IMR-90 (cell line): ENCODE results near the gene MAB21L2. TPM values are rescaled to one million over a fixed set of nuclear protein-coding genes. Genes with fewer than 3 reads are reported as not detected.

Experiments
- ATAC-seq: fragments of 200-7000 bp; cut with Tn5 transposase; 2 replicates; pipeline ENCODE4 v1.9.1; 2020; ENCODE audit warnings: low read depth, mild to moderate bottlenecking, moderate library complexity
- BruUV-seq: library from RNA; stranded (reverse); fragments of 400-500 nt; replicated peaks from 2 replicates; lab custom pipeline; 2021; lab: Mats Ljungman, UMichigan
- CTCF ChIA-PET: fragments of 300-600 bp; formaldehyde crosslinking; extraction: SDS; loops from one replicate; lab custom pipeline; 2021; ENCODE audit warnings: antibody characterized with exemption; lab: Yijun Ruan, JAX
- POLR2A ChIA-PET: fragments of 300-600 bp; sonication (Branson Sonifier 250); formaldehyde crosslinking; loops from one replicate; lab custom pipeline; 2022; ENCODE audit warnings: antibody characterized with exemption; ENCODE audit not compliant: unreplicated experiment; lab: Charles Lee
- DNase-seq: peaks from one replicate; pipeline ENCODE4 v3.0.0; 2013
- H2AFZ ChIP-seq: replicated peaks from 2 replicates; pipeline ENCODE3; 2013; ENCODE audit warnings: low read length, mild to moderate bottlenecking; ENCODE audit not compliant: poor library complexity
- H2AK5ac ChIP-seq: 2 replicates; pipeline ENCODE4 v1.6.1; 2013; ENCODE audit warnings: low read depth, low read length, inconsistent platforms
- H2AK9ac ChIP-seq: replicated peaks from 2 replicates; pipeline ENCODE3; 2013; ENCODE audit warnings: mild to moderate bottlenecking, low read depth, low read length, moderate library complexity; ENCODE audit not compliant: poor library complexity
- H2BK120ac ChIP-seq: 2 replicates; pipeline ENCODE4 v1.6.1; 2013; ENCODE audit warnings: low read depth, low read length, inconsistent platforms
- H2BK15ac ChIP-seq: 3 replicates; pipeline ENCODE4 v1.6.1; 2013; ENCODE audit warnings: low read depth, low read length, inconsistent platforms
- H2BK20ac ChIP-seq: 2 replicates; pipeline ENCODE4 v1.6.1; 2013; ENCODE audit warnings: low read depth, mild to moderate bottlenecking, inconsistent platforms, low read length, moderate library complexity
- H2BK5ac ChIP-seq: 2 replicates; pipeline ENCODE4 v1.6.1; 2013; ENCODE audit warnings: mild to moderate bottlenecking, low read depth, low read length, inconsistent platforms; ENCODE audit not compliant: poor library complexity, severe bottlenecking
- H3K14ac ChIP-seq: replicated peaks from 2 replicates; pipeline ENCODE4 v1.6.1; 2013; ENCODE audit warnings: low read depth, low read length, inconsistent platforms
- H3K18ac ChIP-seq: 2 replicates; pipeline ENCODE4 v1.6.1; 2013; ENCODE audit warnings: low read depth, low read length, control low read depth
- H3K23ac ChIP-seq: 2 replicates; pipeline ENCODE4 v1.6.1; 2013; ENCODE audit warnings: low read depth, low read length, inconsistent platforms
- H3K27ac ChIP-seq: 2 replicates; pipeline ENCODE4 v1.5.1; 2013; ENCODE audit warnings: mild to moderate bottlenecking, control low read depth, low read length; ENCODE audit not compliant: insufficient read depth
- H3K27me3 ChIP-seq: 2 replicates; pipeline ENCODE4 v1.6.1; 2013; ENCODE audit warnings: low read length; ENCODE audit not compliant: control insufficient read depth, insufficient read depth
- H3K36me3 ChIP-seq: 2 replicates; pipeline ENCODE4 v1.6.1; 2013; ENCODE audit warnings: low read length, mixed read lengths; ENCODE audit not compliant: control insufficient read depth, insufficient read depth
- H3K4ac ChIP-seq: 2 replicates; pipeline ENCODE4 v1.6.1; 2013; ENCODE audit warnings: low read depth, low read length, inconsistent platforms
- H3K4me1 ChIP-seq: 2 replicates; pipeline ENCODE4 v1.6.1; 2013; ENCODE audit warnings: low read length, mixed read lengths; ENCODE audit not compliant: control insufficient read depth, insufficient read depth
- H3K4me2 ChIP-seq: 2 replicates; pipeline ENCODE4 v1.6.1; 2013; ENCODE audit warnings: low read depth, mild to moderate bottlenecking, control low read depth, low read length, moderate library complexity
- H3K4me3 ChIP-seq: 2 replicates; pipeline ENCODE4 v1.5.1; 2013; ENCODE audit warnings: low read depth, mild to moderate bottlenecking, control low read depth, low read length, moderate library complexity; ENCODE audit not compliant: insufficient read depth
- H3K56ac ChIP-seq: 2 replicates; pipeline ENCODE4 v1.6.1; 2013; ENCODE audit warnings: low read length, inconsistent platforms; ENCODE audit not compliant: insufficient read depth; ENCODE audit errors: extremely low read depth
- H3K79me1 ChIP-seq, 2 experiments: 2 replicates each; pipeline ENCODE4 v1.6.1; 2013; ENCODE audit warnings: low read length in 2 of 2, inconsistent platforms in 1 of 2, low read depth in 1 of 2
- H3K9ac ChIP-seq: 2 replicates; pipeline ENCODE4 v1.6.1; 2013; ENCODE audit warnings: low read depth, low read length, control low read depth
- H3K9me1 ChIP-seq: 2 replicates; pipeline ENCODE4 v1.6.1; 2013; ENCODE audit warnings: low read length, inconsistent platforms; ENCODE audit not compliant: insufficient read depth
- H3K9me3 ChIP-seq: 2 replicates; pipeline ENCODE4 v1.6.1; 2013; ENCODE audit warnings: low read length; ENCODE audit not compliant: control insufficient read depth, insufficient read depth
- H4K20me1 ChIP-seq: 2 replicates; pipeline ENCODE4 v1.6.1; 2013; ENCODE audit warnings: low read length, inconsistent platforms; ENCODE audit not compliant: insufficient read depth
- H4K5ac ChIP-seq: 2 replicates; pipeline ENCODE4 v1.6.1; 2013; ENCODE audit warnings: mild to moderate bottlenecking, low read depth, low read length, control low read depth
- H4K8ac ChIP-seq, 2 experiments: 2 replicates each; pipeline ENCODE4 v1.6.1; 2013; ENCODE audit warnings: low read depth in 2 of 2, low read length in 2 of 2, control low read depth in 1 of 2, inconsistent platforms in 1 of 2
- H4K91ac ChIP-seq: 2 replicates; pipeline ENCODE4 v1.6.1; 2013; ENCODE audit warnings: low read depth, low read length, inconsistent platforms; ENCODE audit not compliant: insufficient read depth
- CEBPB ChIP-seq: IDR thresholded peaks from 2 replicates; pipeline ENCODE4 v1.6.1; 2012; ENCODE audit warnings: low read depth, low read length, improper control_type of control experiment
- MAZ ChIP-seq: IDR thresholded peaks from 2 replicates; pipeline ENCODE4 v1.6.1; 2012; ENCODE audit warnings: low read depth, mild to moderate bottlenecking, low read length, improper control_type of control experiment, moderate library complexity, borderline replicate concordance
- POLR2A ChIP-seq: IDR thresholded peaks from 2 replicates; pipeline ENCODE4 v1.6.1; 2012; ENCODE audit warnings: mild to moderate bottlenecking, low read depth, low read length
- RCOR1 ChIP-seq: IDR thresholded peaks from 2 replicates; pipeline ENCODE4 v1.6.1; 2012; ENCODE audit warnings: mild to moderate bottlenecking, low read length, improper control_type of control experiment; ENCODE audit not compliant: insufficient replicate concordance
- USF2 ChIP-seq: fragments of 150-350 bp; IDR thresholded peaks from 2 replicates; pipeline ENCODE4 v1.6.1; 2017; ENCODE audit warnings: mild to moderate bottlenecking, antibody characterized with exemption, low read length, low read depth
- WGBS, 2 experiments: methylation state at CpG; one replicate each; pipeline versions ENCODE4 v1.1.5 to v1.1.7; 2013; ENCODE audit warnings: missing lambda C conversion rate in 2 of 2; ENCODE audit not compliant: insufficient read length in 1 of 2; ENCODE audit errors: extremely low coverage in 2 of 2; 5-methylcytosine and 5-hydroxymethylcytosine counted together
- dilution Hi-C: fragments of 300-500 bp; cut with HindIII; formaldehyde crosslinking; loops from one replicate; pipeline ENCODE4 v1.14.3; 2018; ENCODE audit warnings: low sequenced_read_pairs; ENCODE audit not compliant: unreplicated experiment
- in situ Hi-C: fragments of 300-500 bp; cut with MboI; formaldehyde crosslinking; loops from 3 replicates; pipeline ENCODE4 v1.14.3; 2019; ENCODE audit warnings: low sequenced_read_pairs, inconsistent platforms, mixed read lengths
- intact Hi-C: fragments of 100-400 bp; cut with micrococcal nuclease; formaldehyde crosslinking; loops from 2 replicates; pipeline ENCODE4 v1.10.0; 2022
- polyA plus RNA-seq, 3 experiments: library from polyadenylated mRNA; depleted of rRNA; stranded (reverse); fragments of >200 nt; gene quantifications; 2 replicates each; pipeline ENCODE4 v1.2.3, GENCODE V29; 2012; ENCODE audit warnings: low replicate concordance in 1 of 3
- total RNA-seq: library from RNA; depleted of rRNA; stranded (reverse); fragments of >200 nt; gene quantifications from 2 replicates; pipeline ENCODE4 v1.2.3, GENCODE V29; 2012

MAB21L2 gene
- total and polyA plus RNA-seq, 2 of the 4 experiments (the other 2 are of a cell fraction), result 7.6 to 12.0 TPM

GRCh38 chr4:150599547-150599946 is 17.6 kb downstream of the MAB21L2 start:
- H3K79me1 ChIP-seq, result no peaks in the 10 kb centered on the region
- no peak overlapping the region for H3K9ac ChIP-seq
- no peak overlapping the region for H2AFZ ChIP-seq
- H3K18ac ChIP-seq, result no peak overlapping the region
- no peak overlapping the region for H3K27ac ChIP-seq
- H2AK5ac ChIP-seq, result no peak overlapping the region
- no TSS peak for BruUV-seq
- no peak overlapping the region for H2BK15ac ChIP-seq
- H3K4me3 ChIP-seq, result no peak overlapping the region
- intact Hi-C loops, result no loop called here
- no peak overlapping the region for H3K56ac ChIP-seq
- no peak overlapping the region for H2AK9ac ChIP-seq
- H3K9me1 ChIP-seq, result no peaks in the 10 kb centered on the region
- H3K27me3 ChIP-seq, result no peaks in the 10 kb centered on the region
- H4K91ac ChIP-seq, result no peak overlapping the region
- H4K8ac ChIP-seq, result no peak overlapping the region
- no CpG with 5 or more reads among the region's 1 CpG for WGBS, 2 experiments
- no peak overlapping the region for H2BK120ac ChIP-seq
- no peak overlapping the region for H4K5ac ChIP-seq
- no peak overlapping the region for H3K14ac ChIP-seq
- in situ Hi-C loops, result no loop called here
- no peak for DNase-seq
- no peak for ATAC-seq
- H3K36me3 ChIP-seq, result no peaks in the 10 kb centered on the region
- ChIA-PET CTCF (interaction anchor here (1.0 kb wide), 1 partner anchor 21 kb away, joined by 4 read pairs; no protein-coding TSS in a partner anchor), POLR2A (no interaction called here)
- H4K20me1 ChIP-seq, result no peaks in the 10 kb centered on the region
- TF ChIP-seq MAZ (no peak), POLR2A (no peak), CEBPB (no peak), USF2 (no peak), RCOR1 (no peak)
- H2BK5ac ChIP-seq, result no peak overlapping the region
- no peaks in the 10 kb centered on the region for H3K9me3 ChIP-seq
- dilution Hi-C loops, result no loop called here
- no peak overlapping the region for H3K4ac ChIP-seq
- H3K4me2 ChIP-seq, result no peak overlapping the region
- H2BK20ac ChIP-seq, result no peak overlapping the region
- H3K23ac ChIP-seq, result no peak overlapping the region
- no peaks in the 10 kb centered on the region for H3K4me1 ChIP-seq
